ENCODE results near the gene MYO1B.

- no peak for TF ChIP-seq CTCF (IDR thresholded peaks at IDR 0.05; ENCODE audit: low read depth, low read length)
- no peak for TF ChIP-seq EZH2phosphoT487 (IDR thresholded peaks at IDR 0.05; ENCODE audit: low read depth)
These were observed 47.7 kb downstream of the MYO1B start for GRCh38 chr2:191292869-191293268.

Data from OCI-LY3 (cell line).